ENCODE data around the gene VSIR. TPM values are rescaled to one million over a fixed set of nuclear protein-coding genes. Genes with fewer than 3 reads are reported as not detected.

VSIR gene
- total RNA-seq, 1 experiment from 2014 or later: 11.7 TPM

DNA sequence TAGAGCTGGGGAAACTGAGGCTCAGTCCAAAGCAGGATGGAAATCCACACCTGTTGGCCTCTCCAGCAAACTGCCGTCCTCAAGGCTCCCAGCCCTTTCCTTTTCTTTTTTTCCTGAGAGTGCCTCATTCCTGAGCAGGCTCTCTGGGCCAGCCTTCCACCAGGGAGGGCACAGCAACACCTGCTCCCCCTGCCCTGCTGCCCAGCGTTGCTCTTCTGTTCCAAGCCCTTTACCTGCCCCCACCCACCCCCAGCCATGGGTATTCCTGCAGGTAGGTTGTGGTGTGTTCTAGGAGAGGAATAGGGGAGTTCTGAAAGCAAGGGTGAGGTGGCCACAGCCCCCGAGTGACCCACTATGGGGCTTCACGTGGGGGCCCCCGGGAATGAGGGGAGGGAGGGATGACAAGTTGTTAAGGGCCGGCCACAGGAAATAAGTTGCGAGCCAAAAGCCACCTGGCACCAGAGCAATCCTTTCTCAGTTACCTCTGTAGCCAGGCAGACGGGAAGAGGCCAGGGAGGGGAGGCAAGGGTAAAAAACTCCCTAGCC lies 19.3 kb downstream of the VSIR start:
- in situ Hi-C loops (cut with HindIII; ENCODE audit: low pct_unique_long_range_greater_than_20kb, low sequenced_read_pairs): no loop called here
- DNase-seq (ENCODE audit: low read depth): no peak

DNA sequence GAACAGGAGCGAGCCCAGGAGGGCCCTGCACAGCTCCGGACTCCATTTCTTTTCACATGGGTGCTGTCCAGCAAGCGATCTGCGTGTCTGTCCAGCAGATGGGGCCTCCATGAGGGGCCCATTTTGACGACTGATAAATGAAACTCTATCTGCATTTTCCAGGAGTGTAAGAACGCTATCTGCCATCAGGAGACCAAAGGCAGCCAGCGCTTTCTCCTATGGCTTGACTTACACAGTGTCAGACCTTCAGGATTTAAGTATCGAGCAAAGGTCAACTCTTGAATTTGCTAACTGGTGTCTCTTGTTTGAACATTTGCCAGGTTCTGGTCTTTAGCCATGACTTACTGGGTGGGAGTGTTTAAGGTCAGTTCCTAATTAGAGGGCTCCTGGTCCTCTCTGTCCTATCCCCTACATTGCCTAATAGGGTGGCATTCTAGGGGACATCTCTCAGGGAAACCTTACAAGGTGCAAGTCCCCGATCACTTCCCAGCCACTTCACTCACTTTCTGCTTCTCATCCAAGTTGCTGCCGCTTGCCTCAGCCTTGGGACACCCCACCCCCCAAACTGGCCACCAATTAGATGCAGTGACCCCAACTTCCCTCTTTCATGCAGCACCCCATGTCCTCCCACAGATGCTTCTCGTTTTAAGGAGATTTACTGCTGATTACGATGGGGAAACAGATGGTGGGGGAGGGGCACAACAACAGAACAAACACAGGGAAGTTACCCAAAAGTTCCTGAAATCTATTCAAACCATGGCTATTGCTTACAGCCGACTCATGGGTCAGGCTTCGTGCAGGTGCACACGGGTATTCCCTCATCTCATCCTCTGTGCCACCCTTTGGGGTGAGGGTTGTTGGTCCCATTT lies 20.0 kb downstream of the VSIR start:
- no peak for DNase-seq (ENCODE audit: low read depth)
- in situ Hi-C loops (cut with HindIII; ENCODE audit: low pct_unique_long_range_greater_than_20kb, low sequenced_read_pairs): no loop called here

DNA sequence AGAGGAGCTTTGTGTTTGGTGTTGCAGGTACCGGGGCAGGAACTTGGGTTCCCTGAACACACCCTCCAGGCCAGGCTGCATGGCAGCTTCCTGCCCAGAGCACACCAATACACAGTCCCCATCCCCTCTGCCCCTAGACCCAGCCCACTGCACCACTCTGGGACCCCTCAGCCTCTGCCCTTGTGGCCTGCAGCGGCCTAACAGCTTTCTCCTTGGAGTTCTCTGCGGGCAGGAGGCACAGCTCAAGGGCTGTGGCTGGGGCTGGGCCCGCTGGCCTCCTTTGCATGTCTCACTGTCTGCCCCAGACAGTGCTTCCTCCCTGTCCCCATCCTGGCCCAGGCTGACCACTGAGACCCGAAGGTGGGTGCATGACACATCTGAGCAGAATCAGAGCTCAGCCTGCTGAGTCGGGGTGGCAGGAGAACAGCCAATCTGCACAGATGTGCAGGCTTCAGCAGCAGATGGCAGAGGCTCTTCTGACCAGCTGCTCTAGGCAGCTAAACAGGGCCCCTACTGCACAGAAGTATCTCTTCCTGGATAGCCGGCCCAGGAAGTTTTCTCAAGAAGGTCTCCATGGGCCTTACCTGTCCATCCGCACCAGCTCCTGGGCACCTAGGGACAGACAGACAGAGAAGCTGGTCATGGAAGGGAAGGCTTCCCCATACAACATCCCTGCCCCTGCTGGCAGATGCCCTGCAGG lies 20.8 kb downstream of the VSIR start:
- in situ Hi-C loops (cut with HindIII; ENCODE audit: low pct_unique_long_range_greater_than_20kb, low sequenced_read_pairs): no loop called here
- no peak for DNase-seq (ENCODE audit: low read depth)

DNA sequence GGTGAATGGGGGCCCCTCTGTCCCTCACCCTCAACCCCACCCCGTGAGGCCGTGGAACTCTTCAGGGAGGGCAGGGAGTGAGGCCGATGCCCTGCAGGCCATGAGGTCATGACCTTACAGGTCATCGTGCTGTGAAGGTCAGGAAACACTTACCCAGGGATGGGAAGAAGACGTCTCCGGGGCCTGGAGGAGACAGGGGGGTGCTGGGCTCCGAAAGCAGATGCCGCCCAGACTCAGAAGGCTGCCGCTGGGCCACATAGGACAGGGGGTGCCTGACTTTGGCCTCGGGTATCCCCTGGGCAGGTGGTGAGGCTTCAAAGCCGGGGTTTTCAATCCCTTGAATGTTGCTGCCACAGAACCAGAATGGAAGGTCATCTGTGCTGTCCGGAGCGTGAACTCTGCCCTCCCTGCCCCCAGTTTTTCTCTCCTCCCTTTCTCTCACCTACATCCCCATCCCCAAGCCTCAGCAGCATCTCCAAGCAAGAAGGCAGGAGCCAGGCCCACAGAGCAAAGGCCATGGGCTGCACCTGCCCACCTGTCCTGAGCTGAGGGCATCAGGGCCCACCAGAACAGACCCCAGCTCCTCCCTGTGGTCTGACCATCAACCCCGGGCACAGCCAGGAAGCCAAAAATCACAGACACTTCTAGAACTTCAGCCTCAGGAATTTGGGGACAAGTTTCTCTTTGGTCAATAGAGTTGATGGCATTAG lies 21.6 kb downstream of the VSIR start:
- no peak for DNase-seq (ENCODE audit: low read depth)
- in situ Hi-C loops (cut with HindIII; ENCODE audit: low pct_unique_long_range_greater_than_20kb, low sequenced_read_pairs): no loop called here

DNA sequence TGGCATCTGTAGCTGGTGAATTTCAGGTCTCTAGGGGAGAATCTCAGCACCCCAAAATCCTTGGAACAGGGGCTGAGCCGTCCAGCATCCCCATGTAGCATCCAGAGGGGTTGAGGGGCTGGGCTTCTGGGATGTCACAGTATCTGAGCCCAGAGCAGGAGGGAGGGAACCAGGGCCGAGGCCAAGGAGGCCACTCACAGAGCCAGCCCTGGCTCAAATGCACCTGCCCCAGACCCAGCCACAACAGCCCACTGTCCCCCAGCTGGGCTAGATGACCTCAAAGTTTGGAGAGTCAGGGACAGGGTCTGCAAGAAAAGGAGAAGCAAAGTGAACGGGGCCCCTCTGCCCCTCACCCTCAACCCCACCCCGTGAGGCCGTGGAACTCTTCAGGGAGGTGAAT lies 22.3 kb downstream of the VSIR start:
- DNase-seq (ENCODE audit: low read depth): no peak
- in situ Hi-C loops (cut with HindIII; ENCODE audit: low pct_unique_long_range_greater_than_20kb, low sequenced_read_pairs): no loop called here

DNA sequence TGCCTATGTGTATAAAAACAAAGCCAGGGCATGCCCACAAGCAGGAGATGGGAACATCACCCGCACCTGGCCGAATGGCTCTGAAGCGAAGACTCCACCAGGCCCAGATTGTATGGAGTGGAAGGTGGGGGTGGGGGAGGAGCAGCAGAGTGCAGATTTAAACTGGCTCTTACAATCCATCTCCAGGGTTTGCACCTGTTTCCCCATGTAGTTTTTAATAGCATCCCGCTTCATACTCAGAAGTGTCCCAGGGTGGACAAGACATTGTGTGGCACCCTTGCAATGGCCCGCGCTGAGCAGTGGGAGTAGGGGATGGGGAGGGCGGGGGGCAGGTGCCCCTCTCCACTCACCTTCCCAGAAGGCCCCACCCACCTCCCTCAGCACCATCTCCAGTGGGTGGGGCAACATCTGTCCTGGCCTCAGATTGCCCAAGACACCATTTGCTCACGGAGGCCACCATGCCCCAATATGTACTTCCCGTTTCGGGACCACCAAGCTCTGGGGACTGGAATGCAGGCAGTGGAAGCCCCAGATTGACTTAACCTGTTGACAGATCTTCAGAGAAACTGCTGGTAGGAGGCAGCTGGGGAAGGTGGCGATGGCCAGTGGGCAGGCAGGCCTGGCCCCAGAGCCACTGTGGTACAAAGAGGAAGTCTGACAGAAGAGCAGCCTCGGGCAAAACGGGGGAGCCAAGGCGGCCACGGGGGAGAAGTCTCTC lies 23.0 kb downstream of the VSIR start:
- no peak for DNase-seq (ENCODE audit: low read depth)
- in situ Hi-C loops (cut with HindIII; ENCODE audit: low pct_unique_long_range_greater_than_20kb, low sequenced_read_pairs): no loop called here

DNA sequence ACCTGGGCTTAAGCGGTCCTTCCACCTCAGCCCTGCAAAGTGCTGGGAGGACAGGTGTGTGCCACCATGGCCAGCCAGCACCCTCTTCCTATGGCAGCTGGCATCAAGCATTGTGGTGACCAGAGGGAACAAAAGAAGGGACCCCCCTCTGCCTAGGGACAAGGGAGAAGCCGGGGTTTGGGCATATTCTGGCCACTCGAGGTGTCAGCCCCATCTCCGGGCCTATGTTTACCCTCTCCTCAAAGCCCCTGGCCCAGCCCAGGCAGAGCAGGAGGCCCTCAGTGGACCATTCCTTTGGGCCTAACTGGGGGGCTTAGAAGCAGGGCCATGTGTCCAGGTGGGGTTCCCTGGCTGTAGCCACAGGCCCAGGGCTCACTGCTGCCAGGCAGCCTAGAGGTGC lies 23.9 kb downstream of the VSIR start:
- in situ Hi-C loops (cut with HindIII; ENCODE audit: low pct_unique_long_range_greater_than_20kb, low sequenced_read_pairs): no loop called here
- no peak for DNase-seq (ENCODE audit: low read depth)

DNA sequence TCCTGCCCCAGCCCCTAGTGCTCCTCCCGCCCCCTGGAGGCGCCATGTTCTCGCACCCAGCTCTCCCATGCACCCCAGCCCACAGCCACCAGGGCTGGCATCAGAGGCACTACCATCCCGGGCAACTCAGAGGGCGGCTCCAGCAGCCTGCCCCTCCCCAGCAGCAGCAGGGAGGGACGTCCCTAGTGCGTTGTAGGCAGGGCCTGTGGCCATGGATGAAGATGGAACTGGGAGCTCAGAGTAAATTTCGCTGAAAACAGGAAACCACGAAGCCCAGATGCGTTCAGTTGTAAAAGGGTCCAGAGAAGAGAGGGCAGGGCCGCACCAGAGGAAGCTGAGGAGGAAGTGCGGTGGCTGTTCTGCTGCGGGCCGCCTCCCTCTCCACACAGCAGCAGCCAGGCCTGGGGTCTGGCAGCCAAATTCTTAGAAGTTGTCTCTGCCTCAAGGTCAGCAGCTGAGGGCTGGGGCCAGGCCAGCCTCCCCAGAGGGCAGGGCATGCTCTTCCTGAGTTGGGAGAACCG lies 24.6 kb downstream of the VSIR start:
- no peak for DNase-seq (ENCODE audit: low read depth)
- in situ Hi-C loops (cut with HindIII; ENCODE audit: low pct_unique_long_range_greater_than_20kb, low sequenced_read_pairs): no loop called here

DNA sequence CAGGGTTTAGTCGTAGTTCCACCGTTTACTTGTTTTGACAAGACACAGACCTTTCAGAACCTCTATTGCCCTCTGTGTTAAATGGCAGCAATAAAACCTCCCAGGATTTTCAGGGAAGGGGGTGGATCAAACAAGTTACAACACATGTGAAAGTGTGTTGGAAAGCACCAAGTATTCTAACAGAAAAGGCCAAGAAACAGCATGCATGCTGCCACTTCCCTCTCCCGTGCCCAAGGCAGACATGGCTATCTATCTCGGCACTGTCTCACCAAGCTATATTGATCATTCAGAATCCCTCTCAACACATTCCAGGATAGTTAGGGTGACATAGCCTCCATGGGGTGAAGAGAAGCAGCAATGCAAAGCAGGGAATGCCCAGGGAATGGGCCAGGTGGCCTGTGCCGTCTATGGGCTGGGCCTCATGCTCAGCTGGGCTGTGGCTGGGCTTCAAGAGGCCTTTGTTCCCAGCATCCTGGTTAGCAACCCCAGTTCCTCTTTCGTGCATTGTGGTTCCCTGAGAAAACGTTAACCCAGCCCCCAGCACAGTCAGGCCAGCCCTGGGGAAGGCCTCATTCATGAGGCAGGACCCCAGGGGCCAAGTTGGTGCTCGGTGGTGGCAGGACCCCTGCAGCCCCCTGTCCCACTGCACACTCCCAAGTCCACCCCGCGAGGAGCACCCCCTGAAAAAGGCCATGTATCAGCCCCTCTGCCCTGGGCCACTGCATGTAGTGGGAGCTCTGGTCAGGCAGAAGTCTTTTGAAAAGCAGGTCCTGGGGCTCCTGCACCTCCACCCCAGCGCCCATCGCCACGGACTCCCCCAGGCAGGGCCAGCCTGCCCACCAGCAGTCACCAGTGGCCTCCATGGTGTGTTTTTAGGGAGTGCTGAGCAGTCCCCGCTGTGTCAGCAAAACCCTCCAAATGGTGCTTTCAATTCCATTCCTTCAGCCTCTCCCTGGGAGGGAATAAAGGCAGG lies 25.5 kb downstream of the VSIR start:
- in situ Hi-C loops (cut with HindIII; ENCODE audit: low pct_unique_long_range_greater_than_20kb, low sequenced_read_pairs): no loop called here

DNA sequence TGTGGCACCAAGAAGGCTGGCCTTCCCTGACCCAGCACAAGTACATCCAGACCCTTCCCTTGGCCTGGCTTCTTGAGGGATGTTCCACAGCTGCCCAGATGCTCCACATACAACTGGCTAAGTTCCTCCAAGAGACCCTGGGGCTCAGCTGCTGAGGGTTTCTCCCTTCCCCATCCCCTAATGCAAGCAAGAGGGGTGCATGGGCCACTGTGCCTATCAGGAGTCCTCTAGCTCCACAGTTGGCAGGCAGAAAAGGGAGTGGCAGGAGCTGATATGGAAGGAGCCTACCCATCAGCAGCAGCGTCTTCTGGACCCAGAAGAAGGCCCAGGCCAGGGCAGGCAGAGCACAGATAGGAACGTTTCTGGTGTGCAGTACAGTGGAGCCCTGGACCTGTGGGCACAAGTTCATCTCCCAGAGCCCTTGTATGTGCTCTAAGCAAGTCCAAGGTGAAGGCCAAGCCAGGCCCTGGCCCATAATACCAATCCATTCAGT lies 26.2 kb downstream of the VSIR start:
- DNase-seq (ENCODE audit: low read depth): no peak
- in situ Hi-C loops (cut with HindIII; ENCODE audit: low pct_unique_long_range_greater_than_20kb, low sequenced_read_pairs): no loop called here

More for the DNA sequence above, 25.5 kb downstream of the VSIR start:
- DNase-seq (ENCODE audit: low read depth): no peak

DNA sequence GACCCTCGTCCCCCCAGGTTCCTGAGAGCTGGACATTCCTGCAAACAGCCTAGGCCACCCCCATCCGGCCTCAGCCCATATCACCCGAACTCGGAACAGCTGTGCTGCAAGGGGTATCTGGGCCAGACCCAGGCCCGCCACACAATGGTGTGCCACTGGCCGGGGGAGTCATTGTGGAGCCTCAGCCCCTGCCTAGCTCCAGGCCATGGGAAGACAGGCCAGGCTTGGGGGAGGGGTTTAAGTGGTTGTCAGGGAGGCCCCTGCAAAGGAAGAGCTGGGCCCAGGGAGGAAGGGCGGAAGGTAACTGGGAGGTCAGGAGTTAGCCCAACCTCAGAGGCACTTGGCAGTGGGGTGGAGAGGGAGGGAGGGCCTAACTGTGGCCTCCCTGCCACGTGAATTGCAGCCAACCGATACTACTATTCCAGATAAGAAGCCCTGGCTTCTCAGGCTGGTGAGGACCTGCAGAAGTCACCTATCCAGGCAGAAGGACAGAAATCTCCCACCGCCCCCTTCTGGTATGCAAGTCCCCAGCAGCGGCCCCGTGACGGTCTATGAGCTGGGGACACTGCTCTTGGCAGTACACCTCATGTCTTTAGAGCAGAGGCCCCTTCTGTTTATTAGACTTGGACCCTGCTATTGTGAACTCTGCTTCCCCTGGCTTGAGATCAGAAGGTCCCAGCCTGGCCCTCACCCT lies 26.8 kb downstream of the VSIR start:
- no peak for DNase-seq (ENCODE audit: low read depth)
- in situ Hi-C loops (cut with HindIII; ENCODE audit: low pct_unique_long_range_greater_than_20kb, low sequenced_read_pairs): no loop called here

DNA sequence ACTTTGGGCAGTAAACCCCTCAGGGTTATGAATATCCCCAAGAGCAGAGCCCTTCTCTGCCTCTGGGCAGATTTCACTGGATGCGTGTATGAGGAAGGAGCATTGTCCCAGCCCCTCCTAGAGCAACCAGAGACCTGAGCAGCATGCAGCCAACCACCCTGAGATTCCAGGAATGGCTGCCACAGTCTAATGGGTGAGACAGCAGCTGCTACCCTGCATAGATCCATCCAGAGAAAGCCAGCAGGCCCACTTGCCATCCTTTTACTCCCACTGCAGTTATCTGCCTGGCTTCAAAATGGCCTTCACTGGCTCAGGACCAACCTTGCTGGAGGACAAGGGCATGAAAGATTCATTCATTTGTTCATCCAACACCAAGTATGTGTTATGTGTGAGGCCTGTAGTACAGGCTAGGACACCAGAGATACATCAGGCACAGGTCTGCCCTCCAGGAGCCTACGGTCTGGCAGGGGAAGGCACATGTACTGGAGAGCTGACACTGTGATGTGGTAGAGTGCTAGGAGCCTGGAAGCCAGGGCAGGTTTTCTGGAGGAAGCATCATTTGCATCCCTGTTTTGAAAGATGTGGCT lies 27.6 kb downstream of the VSIR start:
- in situ Hi-C loops (cut with HindIII; ENCODE audit: low pct_unique_long_range_greater_than_20kb, low sequenced_read_pairs): no loop called here
- DNase-seq (ENCODE audit: low read depth): no peak

DNA sequence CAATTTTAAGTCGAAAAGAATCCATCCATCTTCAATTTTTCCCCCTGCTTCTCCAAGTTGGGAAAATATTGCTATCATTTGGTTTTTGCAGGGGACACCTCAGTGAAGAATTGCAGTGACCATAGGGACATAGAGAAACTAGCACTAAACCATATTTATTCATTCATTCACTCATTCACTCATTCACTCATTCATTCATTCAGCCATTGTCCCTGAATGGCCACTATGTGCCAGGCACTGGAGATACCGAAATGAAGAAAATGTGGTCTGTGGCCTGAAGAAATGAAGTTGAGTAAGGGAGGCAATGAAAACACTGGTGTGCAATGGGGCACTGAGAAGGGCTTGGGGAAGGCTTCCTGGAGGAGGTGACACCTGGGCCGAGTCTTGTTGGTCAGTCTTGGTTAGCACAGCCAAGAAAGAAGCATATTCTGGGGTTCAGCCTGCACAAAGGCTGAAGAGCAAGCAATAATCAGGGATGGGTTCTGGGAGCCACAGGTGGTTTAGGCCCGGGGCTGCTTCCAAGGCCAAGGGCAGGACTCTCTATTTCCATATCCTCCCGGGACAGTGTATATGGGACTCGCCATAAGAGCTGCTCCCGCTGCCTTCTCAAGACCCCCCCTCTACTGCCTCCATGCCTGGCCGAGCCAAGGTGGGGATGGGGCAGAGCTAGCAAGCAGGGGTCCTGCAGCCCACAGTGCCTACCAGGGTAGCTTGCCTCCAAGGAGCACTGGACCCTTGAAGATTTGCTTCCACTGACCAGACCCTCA lies 28.2 kb downstream of the VSIR start:
- in situ Hi-C loops (cut with HindIII; ENCODE audit: low pct_unique_long_range_greater_than_20kb, low sequenced_read_pairs): no loop called here

DNA sequence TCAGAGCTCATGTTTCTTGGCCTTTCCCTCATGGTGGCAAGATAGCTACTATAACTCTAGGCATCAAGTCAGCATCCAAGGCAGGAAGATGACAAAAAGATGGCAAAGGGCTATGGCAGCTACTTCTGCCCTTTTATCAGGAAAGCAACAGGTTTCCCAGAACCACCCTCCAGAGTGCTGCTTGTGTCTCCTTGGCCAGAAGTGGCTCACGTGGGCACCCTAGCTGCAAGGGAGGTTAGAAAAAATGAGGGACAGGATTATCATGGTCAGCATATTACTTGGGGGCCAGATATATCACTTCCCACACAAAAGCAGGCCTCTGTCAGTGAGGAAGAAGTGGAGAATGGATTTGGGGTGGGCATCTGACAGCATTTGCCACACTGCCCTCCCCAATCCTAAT lies 29.5 kb downstream of the VSIR start:
- in situ Hi-C loops (cut with HindIII; ENCODE audit: low pct_unique_long_range_greater_than_20kb, low sequenced_read_pairs): no loop called here
- DNase-seq (ENCODE audit: low read depth): no peak

More for the DNA sequence above, 28.2 kb downstream of the VSIR start:
- no peak for DNase-seq (ENCODE audit: low read depth)

DNA sequence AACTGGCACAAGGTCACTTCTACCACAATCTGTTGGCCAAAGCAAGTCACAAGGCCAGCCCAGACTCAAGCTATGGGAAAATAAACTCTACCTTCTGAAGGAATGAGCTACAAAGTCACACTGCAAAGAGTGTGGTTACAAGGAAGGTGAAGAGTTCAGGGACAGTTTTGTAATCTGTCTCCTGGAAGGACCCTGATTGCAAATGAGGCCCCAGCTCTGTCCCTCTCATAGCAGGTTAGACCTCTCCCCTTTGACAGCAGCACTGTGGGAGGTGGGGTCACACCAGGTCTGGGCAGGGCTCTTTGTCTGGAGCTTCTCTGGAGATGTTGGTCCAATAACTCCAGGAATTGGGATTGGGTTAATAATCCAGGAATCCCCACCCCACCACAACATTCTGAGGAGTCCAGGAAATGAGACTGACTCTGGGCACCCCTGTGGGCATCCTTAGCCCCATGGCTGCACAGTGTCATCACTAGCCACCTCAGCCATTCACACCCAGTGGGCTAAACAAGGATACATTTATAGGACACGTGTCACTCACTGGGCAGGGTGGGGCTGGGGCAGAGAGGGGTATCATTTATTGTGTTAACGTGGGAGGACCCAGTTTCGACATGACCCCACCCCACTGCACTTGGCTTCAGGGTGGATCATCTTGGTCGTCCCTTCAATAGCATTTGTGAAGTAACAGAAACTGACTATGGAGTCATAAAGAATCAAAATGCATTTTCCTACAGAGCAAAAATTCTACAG lies 30.1 kb downstream of the VSIR start:
- in situ Hi-C loops (cut with HindIII; ENCODE audit: low pct_unique_long_range_greater_than_20kb, low sequenced_read_pairs): no loop called here
- no peak for DNase-seq (ENCODE audit: low read depth)

All from Caki2 (cell line).